22Rv1 (cell line): ENCODE results near the gene SECTM1.

Experiments used
- H3K27ac ChIP-seq: fragments of 450-650 bp; 2 replicates; pipeline ENCODE4 v1.5.1; 2017
- CTCF ChIP-seq: fragments of 450-650 bp; IDR thresholded peaks from 2 replicates; pipeline ENCODE4 v1.5.1; 2017; ENCODE audit warnings: mild to moderate bottlenecking
- ZFX ChIP-seq: fragments of 450-650 bp; IDR thresholded peaks from 2 replicates; pipeline ENCODE4 v1.6.1; 2017; ENCODE audit warnings: antibody characterized with exemption, borderline replicate concordance

Gene SECTM1

DNA sequence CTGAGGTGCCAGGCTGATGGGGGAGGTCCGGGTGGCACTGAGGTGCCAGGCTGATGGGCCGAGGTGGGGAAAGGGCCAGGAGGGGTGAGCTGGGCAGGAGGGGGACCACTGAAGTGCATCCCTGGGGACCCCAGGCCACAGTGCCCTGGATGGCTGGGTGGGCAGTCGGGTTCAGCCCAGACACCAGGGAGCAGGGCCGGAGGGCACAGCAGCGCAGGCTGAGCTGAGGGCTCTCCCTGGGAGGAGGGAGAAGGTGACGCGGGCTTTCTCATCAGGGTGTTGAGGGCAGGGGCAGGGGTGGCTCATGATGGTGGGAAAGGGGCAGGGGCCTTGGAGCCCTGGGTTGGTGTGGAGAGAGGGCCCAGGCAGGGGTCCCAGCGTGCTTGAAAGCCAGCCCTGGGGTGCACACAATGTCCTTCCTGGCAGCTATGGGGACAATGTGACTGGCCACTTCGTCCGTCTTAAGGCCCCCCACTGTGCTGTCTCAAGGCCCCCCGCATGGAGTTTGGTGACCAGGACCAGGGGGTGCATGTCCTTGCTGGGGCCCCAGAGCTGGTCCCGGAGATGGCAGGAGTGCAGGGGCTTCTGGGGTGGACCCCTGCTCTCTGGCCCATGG is 32.2 kb downstream of the SECTM1 start:
- no peak for TF ChIP-seq ZFX
- TF ChIP-seq CTCF: no peak
- no peak overlapping the region for H3K27ac ChIP-seq

- peak; percentile 93 for TF ChIP-seq CTCF
- TF ChIP-seq ZFX: no peak
- H3K27ac ChIP-seq: no peak overlapping the region
Observed at GRCh38 chr17:82300707-82301270, 32.8 kb downstream of the SECTM1 start.

- peak overlapping the region; percentile 97; the same call in 1 of the 2 replicates for H3K27ac ChIP-seq
- TF ChIP-seq CTCF (no peak), ZFX (no peak)
Observed at GRCh38 chr17:82300228-82300627, 33.3 kb downstream of the SECTM1 start.

DNA sequence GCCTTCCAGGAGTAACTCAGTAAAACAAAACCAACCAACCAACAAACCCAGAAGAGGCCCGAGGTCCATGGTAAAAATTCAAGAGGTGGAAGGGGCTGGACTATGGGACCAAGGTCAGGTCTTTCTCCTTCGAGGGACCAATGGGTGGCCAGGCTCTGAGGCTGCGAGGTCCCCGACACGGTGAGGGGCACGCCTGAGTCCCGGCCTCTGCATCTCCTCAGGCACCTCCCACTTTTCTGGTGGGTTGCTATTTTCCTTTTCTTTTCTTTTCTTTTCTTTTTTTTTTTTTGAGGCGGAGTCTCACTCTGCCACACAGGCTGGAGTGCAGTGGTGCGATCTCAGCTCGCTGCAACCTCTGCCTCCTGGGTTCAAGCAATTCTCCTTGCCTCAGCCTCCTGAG is 34.1 kb downstream of the SECTM1 start:
- TF ChIP-seq CTCF: no peak
- no peak for TF ChIP-seq ZFX
- H3K27ac ChIP-seq: peak overlapping the region; percentile 97

DNA sequence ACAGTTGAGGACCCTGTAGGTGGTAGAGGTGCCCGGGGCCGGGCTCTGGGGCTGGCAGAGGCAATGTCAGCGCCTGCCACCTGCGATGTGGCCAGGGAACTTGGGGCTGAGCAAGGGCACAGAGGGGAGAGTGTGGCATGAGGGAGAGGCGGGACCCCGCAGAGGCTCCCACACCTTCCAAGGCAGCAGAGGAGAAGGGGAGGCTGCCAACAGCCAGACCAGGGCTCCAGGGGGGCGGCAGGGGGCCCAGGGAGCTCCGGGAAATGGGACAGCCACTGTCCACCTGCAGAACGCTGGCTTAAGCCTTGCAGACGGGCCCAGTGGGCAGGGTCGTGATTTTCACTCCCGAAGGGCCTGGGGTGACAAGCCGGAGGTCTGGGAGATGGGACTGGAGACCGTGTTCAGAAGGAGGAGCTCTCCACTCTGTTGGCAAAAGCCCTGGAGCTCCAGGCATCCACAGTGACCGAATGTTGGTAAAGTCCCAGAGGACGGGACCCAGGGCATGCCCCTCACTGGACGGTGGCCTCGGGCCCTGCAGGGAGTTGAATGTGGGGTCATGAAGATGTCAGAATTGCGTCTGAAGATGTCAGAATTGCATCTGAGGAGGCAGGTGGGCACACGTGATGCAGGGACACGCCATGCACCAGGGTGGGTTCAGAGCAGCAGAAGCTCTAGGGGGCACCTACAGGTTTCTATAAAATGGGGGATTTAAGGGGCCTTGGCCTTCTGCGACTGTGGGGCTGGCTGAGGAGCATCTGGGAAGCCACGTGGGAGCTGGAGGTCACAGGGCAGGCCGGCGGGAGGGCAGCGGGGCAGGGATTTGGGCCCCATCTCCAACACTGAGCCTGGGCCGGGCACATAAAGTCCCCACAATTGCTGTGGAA is 34.8 kb downstream of the SECTM1 start:
- TF ChIP-seq ZFX: no peak
- no peak for TF ChIP-seq CTCF
- peak overlapping the region; percentile 97 for H3K27ac ChIP-seq

GRCh38 chr17:82297714-82298537 is 35.6 kb downstream of the SECTM1 start:
- TF ChIP-seq CTCF: 0 out of 2 replicates have a peak, but pooled peaks have one; percentile 6
- TF ChIP-seq ZFX: no peak
- H3K27ac ChIP-seq: peak overlapping the region; percentile 97
